ENCODE results near the gene ADGRV1.

Gene ADGRV1

GRCh38 chr5:91182763-91183162 is 624.2 kb downstream of the ADGRV1 start:
- H3K4me3 ChIP-seq (ENCODE audit: insufficient read depth, low read depth, low read length): no peak overlapping the region
- H3K27ac ChIP-seq (ENCODE audit: insufficient read depth, low read depth, low read length, poor library complexity, severe bottlenecking): no peak overlapping the region
- H3K9me3 ChIP-seq (ENCODE audit: control insufficient read depth, low read length): no peaks in the 10 kb centered on the region
- no peaks in the 10 kb centered on the region for H3K4me1 ChIP-seq (ENCODE audit: control insufficient read depth, insufficient read depth, low read length)
- H3K36me3 ChIP-seq (ENCODE audit: control insufficient read depth, insufficient read depth, low read length): no peaks in the 10 kb centered on the region
- 63 to 64% methylated on average over 3 to 4 of the region's 4 CpGs for WGBS, 2 experiments
- no peaks in the 10 kb centered on the region for H3K27me3 ChIP-seq (ENCODE audit: control insufficient read depth, insufficient read depth, low read length, poor library complexity, severe bottlenecking)

- H3K36me3 ChIP-seq (ENCODE audit: control insufficient read depth, insufficient read depth, low read length): no peaks in the 10 kb centered on the region
- H3K4me1 ChIP-seq (ENCODE audit: control insufficient read depth, insufficient read depth, low read length): no peaks in the 10 kb centered on the region
- no peak overlapping the region for H3K4me3 ChIP-seq (ENCODE audit: insufficient read depth, low read depth, low read length)
- H3K27me3 ChIP-seq (ENCODE audit: control insufficient read depth, insufficient read depth, low read length, poor library complexity, severe bottlenecking): no peaks in the 10 kb centered on the region
- no peaks in the 10 kb centered on the region for H3K9me3 ChIP-seq (ENCODE audit: control insufficient read depth, low read length)
- H3K27ac ChIP-seq (ENCODE audit: insufficient read depth, low read depth, low read length, poor library complexity, severe bottlenecking): no peak overlapping the region
- 65 to 75% methylated on average over 4 of the region's 4 CpGs for WGBS, 2 experiments
Observed at GRCh38 chr5:91183743-91184142, 625.1 kb downstream of the ADGRV1 start.

GRCh38 chr5:91186101-91186500 is 627.5 kb downstream of the ADGRV1 start:
- 93% methylated on average over 5 of the region's 5 CpGs for WGBS, 2 experiments
- H3K27ac ChIP-seq (ENCODE audit: insufficient read depth, low read depth, low read length, poor library complexity, severe bottlenecking): no peak overlapping the region
- no peaks in the 10 kb centered on the region for H3K36me3 ChIP-seq (ENCODE audit: control insufficient read depth, insufficient read depth, low read length)
- H3K27me3 ChIP-seq (ENCODE audit: control insufficient read depth, insufficient read depth, low read length, poor library complexity, severe bottlenecking): no peaks in the 10 kb centered on the region
- H3K4me3 ChIP-seq (ENCODE audit: insufficient read depth, low read depth, low read length): no peak overlapping the region
- peaks cover 2% of the 10 kb centered on the region for H3K4me1 ChIP-seq (ENCODE audit: control insufficient read depth, insufficient read depth, low read length)
- H3K9me3 ChIP-seq (ENCODE audit: control insufficient read depth, low read length): no peaks in the 10 kb centered on the region

GRCh38 chr5:91187032-91187431 is 628.4 kb downstream of the ADGRV1 start:
- Histone ChIP-seq H3K4me3 (ENCODE audit: insufficient read depth, low read depth, low read length) (no peak overlapping the region), H3K27ac (ENCODE audit: insufficient read depth, low read depth, low read length, poor library complexity, severe bottlenecking) (no peak overlapping the region), H3K27me3 (ENCODE audit: control insufficient read depth, insufficient read depth, low read length, poor library complexity, severe bottlenecking) (no peaks in the 10 kb centered on the region), H3K9me3 (ENCODE audit: control insufficient read depth, low read length) (no peaks in the 10 kb centered on the region), H3K36me3 (ENCODE audit: control insufficient read depth, insufficient read depth, low read length) (no peaks in the 10 kb centered on the region), H3K4me1 (ENCODE audit: control insufficient read depth, insufficient read depth, low read length) (peaks cover 2% of the 10 kb centered on the region)
- 82 to 100% methylated on average over 2 to 3 of the region's 3 CpGs for WGBS, 2 experiments

- H3K36me3 ChIP-seq (ENCODE audit: control insufficient read depth, insufficient read depth, low read length): no peaks in the 10 kb centered on the region
- H3K27me3 ChIP-seq (ENCODE audit: control insufficient read depth, insufficient read depth, low read length, poor library complexity, severe bottlenecking): no peaks in the 10 kb centered on the region
- no CpG with 5 or more reads among the region's 1 CpG for WGBS, 2 experiments
- H3K27ac ChIP-seq (ENCODE audit: insufficient read depth, low read depth, low read length, poor library complexity, severe bottlenecking): no peak overlapping the region
- no peak overlapping the region for H3K4me3 ChIP-seq (ENCODE audit: insufficient read depth, low read depth, low read length)
- no peaks in the 10 kb centered on the region for H3K9me3 ChIP-seq (ENCODE audit: control insufficient read depth, low read length)
- peaks cover 2% of the 10 kb centered on the region for H3K4me1 ChIP-seq (ENCODE audit: control insufficient read depth, insufficient read depth, low read length)
Observed at GRCh38 chr5:91188755-91189154, 630.2 kb downstream of the ADGRV1 start.

- 77 to 87% methylated on average over 8 of the region's 8 CpGs for WGBS, 2 experiments
Observed at GRCh38 chr5:91189480-91190313, 631.1 kb downstream of the ADGRV1 start.

GRCh38 chr5:91190314-91190690 is 631.7 kb downstream of the ADGRV1 start:
- H3K4me3 ChIP-seq (ENCODE audit: insufficient read depth, low read depth, low read length): no peak overlapping the region
- H3K27me3 ChIP-seq (ENCODE audit: control insufficient read depth, insufficient read depth, low read length, poor library complexity, severe bottlenecking): no peaks in the 10 kb centered on the region
- no peaks in the 10 kb centered on the region for H3K36me3 ChIP-seq (ENCODE audit: control insufficient read depth, insufficient read depth, low read length)
- H3K27ac ChIP-seq (ENCODE audit: insufficient read depth, low read depth, low read length, poor library complexity, severe bottlenecking): no peak overlapping the region
- H3K9me3 ChIP-seq (ENCODE audit: control insufficient read depth, low read length): no peaks in the 10 kb centered on the region
- WGBS, 2 experiments: 85 to 86% methylated on average over 3 of the region's 3 CpGs
- peaks cover 2% of the 10 kb centered on the region for H3K4me1 ChIP-seq (ENCODE audit: control insufficient read depth, insufficient read depth, low read length)

More at GRCh38 chr5:91189480-91190313, 631.1 kb downstream of the ADGRV1 start:
- H3K4me3 ChIP-seq (ENCODE audit: insufficient read depth, low read depth, low read length): no peak overlapping the region
- H3K27me3 ChIP-seq (ENCODE audit: control insufficient read depth, insufficient read depth, low read length, poor library complexity, severe bottlenecking): no peaks in the 10 kb centered on the region
- H3K9me3 ChIP-seq (ENCODE audit: control insufficient read depth, low read length): no peaks in the 10 kb centered on the region
- no peaks in the 10 kb centered on the region for H3K36me3 ChIP-seq (ENCODE audit: control insufficient read depth, insufficient read depth, low read length)
- H3K4me1 ChIP-seq (ENCODE audit: control insufficient read depth, insufficient read depth, low read length): peaks cover 2% of the 10 kb centered on the region
- H3K27ac ChIP-seq (ENCODE audit: insufficient read depth, low read depth, low read length, poor library complexity, severe bottlenecking): no peak overlapping the region

GRCh38 chr5:91194824-91195381 is 636.3 kb downstream of the ADGRV1 start:
- Histone ChIP-seq H3K36me3 (ENCODE audit: control insufficient read depth, insufficient read depth, low read length) (no peaks in the 10 kb centered on the region), H3K4me3 (ENCODE audit: insufficient read depth, low read depth, low read length) (no peak overlapping the region), H3K27ac (ENCODE audit: insufficient read depth, low read depth, low read length, poor library complexity, severe bottlenecking) (no peak overlapping the region), H3K9me3 (ENCODE audit: control insufficient read depth, low read length) (no peaks in the 10 kb centered on the region), H3K4me1 (ENCODE audit: control insufficient read depth, insufficient read depth, low read length) (peaks cover 2% of the 10 kb centered on the region), H3K27me3 (ENCODE audit: control insufficient read depth, insufficient read depth, low read length, poor library complexity, severe bottlenecking) (no peaks in the 10 kb centered on the region)
- WGBS, 2 experiments: 92 to 93% methylated on average over 7 to 8 of the region's 8 CpGs

GRCh38 chr5:91200692-91201091 is 642.1 kb downstream of the ADGRV1 start:
- whole genome bisulfite sequencing, 2 experiments: 89 to 96% methylated on average over 1 of the region's 2 CpGs

GRCh38 chr5:91206103-91206502 is 647.5 kb downstream of the ADGRV1 start:
- 93 to 95% methylated on average over 4 of the region's 5 CpGs for WGBS, 2 experiments
- H3K4me1 ChIP-seq (ENCODE audit: control insufficient read depth, insufficient read depth, low read length): peaks cover 3% of the 10 kb centered on the region
- H3K27me3 ChIP-seq (ENCODE audit: control insufficient read depth, insufficient read depth, low read length, poor library complexity, severe bottlenecking): no peaks in the 10 kb centered on the region
- H3K9me3 ChIP-seq (ENCODE audit: control insufficient read depth, low read length): no peaks in the 10 kb centered on the region
- H3K4me3 ChIP-seq (ENCODE audit: insufficient read depth, low read depth, low read length): no peak overlapping the region
- H3K36me3 ChIP-seq (ENCODE audit: control insufficient read depth, insufficient read depth, low read length): no peaks in the 10 kb centered on the region
- H3K27ac ChIP-seq (ENCODE audit: insufficient read depth, low read depth, low read length, poor library complexity, severe bottlenecking): no peak overlapping the region

More at GRCh38 chr5:91200692-91201091, 642.1 kb downstream of the ADGRV1 start:
- no peaks in the 10 kb centered on the region for H3K9me3 ChIP-seq (ENCODE audit: control insufficient read depth, low read length)
- H3K27ac ChIP-seq (ENCODE audit: insufficient read depth, low read depth, low read length, poor library complexity, severe bottlenecking): no peak overlapping the region
- H3K4me1 ChIP-seq (ENCODE audit: control insufficient read depth, insufficient read depth, low read length): no peaks in the 10 kb centered on the region
- no peaks in the 10 kb centered on the region for H3K27me3 ChIP-seq (ENCODE audit: control insufficient read depth, insufficient read depth, low read length, poor library complexity, severe bottlenecking)
- no peaks in the 10 kb centered on the region for H3K36me3 ChIP-seq (ENCODE audit: control insufficient read depth, insufficient read depth, low read length)
- no peak overlapping the region for H3K4me3 ChIP-seq (ENCODE audit: insufficient read depth, low read depth, low read length)

Measured in ectodermal cell (in vitro differentiated cells).